Transverse colon (tissue), 4 donors: ENCODE results near the gene IMMP2L. TPM values are rescaled to one million over a fixed set of nuclear protein-coding genes. Genes with fewer than 3 reads are reported as not detected.

Source experiments
- DNase-seq: peaks from one replicate; pipeline ENCODE4 v3.0.0-alpha.2; 2019
- H3K27ac ChIP-seq, 4 donors: fragments of 200-600 bp; sonication (generic); 2 replicates each; pipeline ENCODE4 v1.5.1; 2016 to 2018; ENCODE audit warnings: inconsistent platforms in 4 of 4
- H3K27me3 ChIP-seq: fragments of 200-600 bp; sonication (generic); 2 replicates; pipeline ENCODE4 v1.5.1; 2017; ENCODE audit warnings: inconsistent platforms
- H3K36me3 ChIP-seq, 4 donors: fragments of 200-600 bp; sonication (generic); 2 replicates each; pipeline ENCODE4 v1.5.1; 2017 to 2019; ENCODE audit warnings: inconsistent platforms in 4 of 4
- H3K4me1 ChIP-seq, 4 donors: fragments of 200-600 bp; sonication (generic); 2 replicates each; pipeline ENCODE4 v1.5.1; 2017 to 2020; ENCODE audit warnings: inconsistent platforms in 4 of 4
- H3K4me3 ChIP-seq, 4 donors: fragments of 200-600 bp; sonication (generic); 1 replicate in 1 of 4; 2 replicates in 3 of 4; pipeline versions ENCODE4 v1.5.1 to v1.6.1; 2017 to 2019; ENCODE audit warnings: inconsistent platforms in 4 of 4
- H3K9me3 ChIP-seq, 2 donors: fragments of 200-600 bp; sonication (generic); 2 replicates each; pipeline ENCODE4 v1.5.1; 2017 to 2019; ENCODE audit warnings: inconsistent platforms in 2 of 2
- CTCF ChIP-seq, 5 experiments: fragments of 200-600 bp in 3 of 5; fragments of 450-650 bp in 2 of 5; sonication (generic) in 3 of 5; IDR thresholded peaks; 1 replicate in 2 of 5; 2 replicates in 3 of 5; pipeline ENCODE4 v1.5.1; 2016 to 2017; ENCODE audit warnings: antibody characterized with exemption in 5 of 5, inconsistent platforms in 3 of 5, mild to moderate bottlenecking in 2 of 5, moderate library complexity in 1 of 5
- EP300 ChIP-seq: sonication (generic); formaldehyde crosslinking; IDR thresholded peaks from one replicate; pipeline ENCODE4 v1.6.1; 2017; ENCODE audit warnings: antibody characterized with exemption, low read depth
- POLR2A ChIP-seq: fragments of 450-650 bp; IDR thresholded peaks from one replicate; pipeline ENCODE4 v1.6.1; 2016; ENCODE audit warnings: antibody characterized with exemption, mild to moderate bottlenecking, moderate library complexity
- POLR2AphosphoS5 ChIP-seq, 3 donors: sonication (generic); formaldehyde crosslinking; IDR thresholded peaks; one replicate each; pipeline ENCODE4 v1.6.1; 2016; ENCODE audit warnings: antibody characterized with exemption in 3 of 3
- WGBS, 2 donors: methylation state at CpG; one replicate each; pipeline ENCODE4 v1.1.5; 2018; ENCODE audit warnings: low coverage in 1 of 2; 5-methylcytosine and 5-hydroxymethylcytosine counted together
- in situ Hi-C, 4 donors: fragments of 200-750 bp; cut with MboI; loops; one replicate each; pipeline versions ENCODE4 v1.15.0 to v1.15.1; 2017; ENCODE audit warnings: low sequenced_read_pairs in 3 of 4, low pct_ligation_motif_present in 1 of 4, low pct_unique_long_range_greater_than_20kb in 1 of 4
- intact Hi-C: fragments of 100-400 bp; cut with DNase I; formaldehyde crosslinking; loops from one replicate; pipeline ENCODE4 v1.15.1; 2023; ENCODE audit warnings: low total_unique reads
- total RNA-seq, 4 donors: library from RNA; depleted of rRNA; stranded (reverse); fragments of >200 nt; gene quantifications; one replicate each; pipeline ENCODE4 v1.1.0, GENCODE V29; 2016

Gene IMMP2L
- total RNA-seq, 4 donors from 2014 or later, result 8.6 to 69.6 (median 10.9) TPM

GRCh38 chr7:111101856-111102646 lies 460.2 kb downstream of the IMMP2L start:
- Histone ChIP-seq H3K4me1 (peaks cover 0 to 6% (median 0%) of the 10 kb centered on the region in 4 donors), H3K36me3 (no peaks in the 10 kb centered on the region), H3K27me3 (no peaks in the 10 kb centered on the region), H3K27ac (no peak overlapping the region), H3K4me3 (no peak overlapping the region), H3K9me3 (no peaks in the 10 kb centered on the region)
- intact Hi-C loops (no loop called here), in situ Hi-C loops (no loop called here)
- 98 to 100% methylated on average over 1 of the region's 1 CpG for WGBS, 2 donors
- TF ChIP-seq EP300, result no peak
- no peak for TF ChIP-seq POLR2A
- no peak for TF ChIP-seq POLR2AphosphoS5 (IDR thresholded peaks at IDR 0.05)
- TF ChIP-seq CTCF (IDR thresholded peaks at IDR 0.05), result no peak
- DNase-seq, result no peak

- no peaks in the 10 kb centered on the region for H3K9me3 ChIP-seq
- 10 to 23% methylated on average over 1 of the region's 1 CpG for WGBS, 2 donors
- TF ChIP-seq EP300, result no peak
- no peak for TF ChIP-seq POLR2AphosphoS5 (IDR thresholded peaks at IDR 0.05)
- no peak for TF ChIP-seq POLR2A
- TF ChIP-seq CTCF (IDR thresholded peaks at IDR 0.05), result no peak
- no peak overlapping the region for H3K27ac ChIP-seq
- in situ Hi-C loops (loop anchor here (25.0 kb wide), 2 partner anchors 388 to 638 kb away; no protein-coding TSS in a partner anchor), intact Hi-C loops (loop anchor here (10.0 kb wide), 1 partner anchor 386 kb away; no protein-coding TSS in a partner anchor)
- no peaks in the 10 kb centered on the region for H3K27me3 ChIP-seq
- peaks cover 0 to 6% (median 0%) of the 10 kb centered on the region in 4 donors for H3K4me1 ChIP-seq
- H3K4me3 ChIP-seq, result no peak overlapping the region
- H3K36me3 ChIP-seq, result no peaks in the 10 kb centered on the region
- no peak for DNase-seq
Measured at GRCh38 chr7:111098926-111099250, 463.4 kb downstream of the IMMP2L start.

- peak in 4 of 5 experiments; percentile 33 to 47 (median 39) for TF ChIP-seq CTCF (IDR thresholded peaks at IDR 0.05)
- TF ChIP-seq POLR2AphosphoS5 (IDR thresholded peaks at IDR 0.05), result no peak
- no peak for TF ChIP-seq POLR2A
- TF ChIP-seq EP300, result no peak
- in situ Hi-C loops, result loop anchor here (25.0 kb wide), 2 partner anchors 389 to 639 kb away; no protein-coding TSS in a partner anchor
- no peak overlapping the region for H3K27ac ChIP-seq
- intact Hi-C loops, result loop anchor here (10.0 kb wide), 1 partner anchor 387 kb away; no protein-coding TSS in a partner anchor
- H3K4me3 ChIP-seq, result no peak overlapping the region
- DNase-seq, result peak; percentile 10
- peaks cover 0 to 6% (median 0%) of the 10 kb centered on the region in 4 donors for H3K4me1 ChIP-seq
- no peaks in the 10 kb centered on the region for H3K27me3 ChIP-seq
- 40 to 50% methylated on average over 10 of the region's 10 CpGs for WGBS, 2 donors
- no peaks in the 10 kb centered on the region for H3K9me3 ChIP-seq
- no peaks in the 10 kb centered on the region for H3K36me3 ChIP-seq
Measured at GRCh38 chr7:111098011-111098925, 464.0 kb downstream of the IMMP2L start.

- no peak for DNase-seq
- no peaks in the 10 kb centered on the region for H3K9me3 ChIP-seq
- intact Hi-C loops, result loop anchor here (10.0 kb wide), 1 partner anchor 388 kb away; no protein-coding TSS in a partner anchor
- no peak overlapping the region for H3K4me3 ChIP-seq
- WGBS, 2 donors, result 90 to 97% methylated on average over 3 of the region's 3 CpGs
- in situ Hi-C loops, result loop anchor here (25.0 kb wide), 2 partner anchors 390 to 640 kb away; no protein-coding TSS in a partner anchor
- no peak for TF ChIP-seq POLR2A
- no peak for TF ChIP-seq POLR2AphosphoS5 (IDR thresholded peaks at IDR 0.05)
- TF ChIP-seq EP300, result no peak
- TF ChIP-seq CTCF (IDR thresholded peaks at IDR 0.05), result no peak
- H3K36me3 ChIP-seq, result no peaks in the 10 kb centered on the region
- H3K27me3 ChIP-seq, result no peaks in the 10 kb centered on the region
- no peak overlapping the region for H3K27ac ChIP-seq
- peaks cover 0 to 18% (median 4%) of the 10 kb centered on the region in 4 donors for H3K4me1 ChIP-seq
Measured at GRCh38 chr7:111096997-111097396, 465.3 kb downstream of the IMMP2L start.
